Natural killer cell treated with Interleukin-12 subunit alpha and Interleukin-12 subunit beta and Interleukin-15 and Interleukin-18, amount 100 ng/mL, for 72 hours (primary cell): ENCODE data around the gene SPDYE1. TPM values are rescaled to one million over a fixed set of nuclear protein-coding genes. Genes with fewer than 3 reads are reported as not detected.
A peak's percentile ranks its signal among the peaks of the same experiment; 100 is the strongest.

ENCODE experiments used
- ATAC-seq, 2 donors: fragments of 150-1000 bp; cut with Tn5 transposase in 1 of 2; sonication (Bioruptor Pico), chemical (Tn5 transposase) in 1 of 2; 2 replicates each; pipeline ENCODE4 v1.10.0; 2021
- DNase-seq: peaks from one replicate; pipeline ENCODE4 v3.0.0; 2022; ENCODE audit warnings: low spot score
- H3K27ac Mint-ChIP-seq, 2 donors: 1 replicate in 1 of 2; 2 replicates in 1 of 2; pipeline ENCODE4 v1.8.0; 2022; ENCODE audit warnings: mixed read lengths in 2 of 2, mild to moderate bottlenecking in 1 of 2, moderate library complexity in 1 of 2
- H3K27me3 Mint-ChIP-seq, 2 donors: 1 replicate in 1 of 2; 2 replicates in 1 of 2; pipeline ENCODE4 v1.8.0; 2022; ENCODE audit warnings: mixed read lengths in 2 of 2
- H3K36me3 Mint-ChIP-seq: one replicate; pipeline ENCODE4 v1.8.0; 2022; ENCODE audit warnings: mixed read lengths
- H3K4me1 Mint-ChIP-seq, 2 donors: 1 replicate in 1 of 2; 2 replicates in 1 of 2; pipeline ENCODE4 v1.8.0; 2022; ENCODE audit warnings: low read depth in 2 of 2, mixed read lengths in 2 of 2, mild to moderate bottlenecking in 1 of 2
- H3K4me3 Mint-ChIP-seq: one replicate; pipeline ENCODE4 v1.8.0; 2022; ENCODE audit warnings: mixed read lengths
- H3K9me3 Mint-ChIP-seq: 2 replicates; pipeline ENCODE4 v1.8.0; 2022; ENCODE audit warnings: mixed read lengths
- total RNA-seq, 2 donors: library from RNA; stranded (reverse); gene quantifications; one replicate each; pipeline ENCODE4 v1.2.3, GENCODE V29; 2022

Gene SPDYE1
- total RNA-seq, 2 donors from 2014 or later, result not detected

GRCh38 chr7:44057849-44058758 lies 60.4 kb downstream of the SPDYE1 start:
- Mint-ChIP-seq H3K9me3 (no peaks in the 10 kb centered on the region), H3K36me3 (peaks cover 12% of the 10 kb centered on the region), H3K27me3 (no peaks in the 10 kb centered on the region), H3K4me3 (no peak overlapping the region), H3K27ac (peak overlapping the region in 1 of 2 donors; percentile 19), H3K4me1 (peaks cover 9 to 18% of the 10 kb centered on the region in 2 donors)
- ATAC-seq (no peak), DNase-seq (peak; percentile 46)

GRCh38 chr7:44058759-44059218 lies 61.1 kb downstream of the SPDYE1 start:
- Mint-ChIP-seq H3K9me3 (no peaks in the 10 kb centered on the region), H3K4me3 (no peak overlapping the region), H3K4me1 (peaks cover 9 to 18% of the 10 kb centered on the region in 2 donors), H3K36me3 (peaks cover 12% of the 10 kb centered on the region), H3K27me3 (no peaks in the 10 kb centered on the region), H3K27ac (peak overlapping the region in 1 of 2 donors; percentile 19)
- DNase-seq (peak; percentile 40), ATAC-seq (no peak)

- ATAC-seq (no peak), DNase-seq (peak; percentile 51)
- no peaks in the 10 kb centered on the region for H3K27me3 Mint-ChIP-seq
- peaks cover 12% of the 10 kb centered on the region for H3K36me3 Mint-ChIP-seq
- H3K27ac Mint-ChIP-seq, result no peak overlapping the region
- H3K4me1 Mint-ChIP-seq, result peaks cover 9 to 18% of the 10 kb centered on the region in 2 donors
- H3K4me3 Mint-ChIP-seq, result no peak overlapping the region
- no peaks in the 10 kb centered on the region for H3K9me3 Mint-ChIP-seq
Observed at GRCh38 chr7:44059219-44060090, 61.8 kb downstream of the SPDYE1 start.

Other genes starting within 250 kb of the SPDYE1 start
- gene BLVRA, start 239.2 kb upstream of the SPDYE1 start, total RNA-seq, result 10 to 100 TPM; 34.6 to 62.0 TPM
- gene MRPS24, start 128.4 kb upstream of the SPDYE1 start, total RNA-seq, result 10 to 100 TPM; 72.6 to 95.3 TPM
- 10 to 100 TPM; 29.4 TPM for gene URGCP, start 91.3 kb upstream of the SPDYE1 start, total RNA-seq
- 10 to 100 TPM; 10.8 to 11.2 TPM for gene UBE2D4, start 71.5 kb upstream of the SPDYE1 start, total RNA-seq
- gene DBNL, start 46.8 kb downstream of the SPDYE1 start, total RNA-seq, result 100 to 1,000 TPM; 173 to 202 TPM
- gene PGAM2, start 67.7 kb downstream of the SPDYE1 start, total RNA-seq, result not detected
- 10 to 100 TPM; 25.9 to 66.9 TPM for gene POLM, start 84.6 kb downstream of the SPDYE1 start, total RNA-seq
- gene AEBP1, start 106.4 kb downstream of the SPDYE1 start, total RNA-seq, result 1 to 10 TPM; 1.0 to 2.4 TPM
- 100 to 1,000 TPM; 101 to 229 TPM for gene POLD2, start 125.7 kb downstream of the SPDYE1 start, total RNA-seq
- gene MYL7, start 143.4 kb downstream of the SPDYE1 start, total RNA-seq, result not detected
- gene GCK, start 191.5 kb downstream of the SPDYE1 start, total RNA-seq, result under 1 TPM in 1 of 2 donors, not detected in 1; 0.24 TPM
- 10 to 100 TPM; 93.1 to 99.3 TPM for gene YKT6, start 203.1 kb downstream of the SPDYE1 start, total RNA-seq